Lung (tissue), 12 donors: ENCODE results near the gene SLC6A18. TPM values are rescaled to one million over a fixed set of nuclear protein-coding genes. Genes with fewer than 3 reads are reported as not detected.
A peak's percentile ranks its signal among the peaks of the same experiment; 100 is the strongest.

ENCODE experiments used
- ATAC-seq: fragments of 200-7000 bp; cut with Tn5 transposase; one replicate; pipeline ENCODE4 v1.9.1; 2020; ENCODE audit warnings: moderate number of reproducible peaks; ENCODE audit not compliant: insufficient read depth, low FRiP score
- DNase-seq, 3 donors: peaks; one replicate each; pipeline ENCODE4 v3.0.0-alpha.2; 2013 to 2017
- H3K27ac ChIP-seq, 2 donors: one replicate each; pipeline ENCODE4 v1.5.1; 2013; ENCODE audit warnings: mild to moderate bottlenecking in 2 of 2, moderate library complexity in 2 of 2, control low read depth in 1 of 2, inconsistent platforms in 1 of 2, low read depth in 1 of 2, low read length in 1 of 2
- H3K27me3 ChIP-seq, 3 donors: one replicate each; pipeline ENCODE4 v1.5.1; 2013; ENCODE audit warnings: low read length in 2 of 3; ENCODE audit not compliant: control insufficient read depth in 3 of 3, insufficient read depth in 3 of 3
- H3K36me3 ChIP-seq, 4 donors: one replicate each; pipeline ENCODE4 v1.5.1; 2013; ENCODE audit warnings: low read length in 4 of 4, mild to moderate bottlenecking in 1 of 4, moderate library complexity in 1 of 4; ENCODE audit not compliant: control insufficient read depth in 4 of 4, insufficient read depth in 4 of 4
- H3K4me1 ChIP-seq, 5 donors: one replicate each; pipeline ENCODE4 v1.5.1; 2013; ENCODE audit warnings: low read length in 5 of 5, mild to moderate bottlenecking in 2 of 5, moderate library complexity in 1 of 5; ENCODE audit not compliant: control insufficient read depth in 5 of 5, insufficient read depth in 5 of 5
- H3K4me3 ChIP-seq: one replicate; pipeline ENCODE4 v1.5.1; 2013; ENCODE audit warnings: mild to moderate bottlenecking, control low read depth, moderate library complexity
- H3K9ac ChIP-seq, 2 donors: one replicate each; pipeline ENCODE4 v1.5.1; 2013; ENCODE audit warnings: low read length in 2 of 2, control low read depth in 1 of 2; ENCODE audit not compliant: insufficient read depth in 1 of 2
- H3K9me3 ChIP-seq, 4 donors: one replicate each; pipeline ENCODE4 v1.5.1; 2013; ENCODE audit warnings: low read length in 3 of 4, mild to moderate bottlenecking in 1 of 4, moderate library complexity in 1 of 4; ENCODE audit not compliant: control insufficient read depth in 4 of 4, insufficient read depth in 3 of 4
- CTCF ChIP-seq: IDR thresholded peaks from 2 replicates; pipeline ENCODE4 v1.5.1; 2012; ENCODE audit warnings: mild to moderate bottlenecking; ENCODE audit errors: control extremely low read depth, extremely low read depth
- WGBS, 2 donors: extraction: QIAGEN DNeasy Blood & Tissue Kit; methylation state at CpG; one replicate each; pipeline ENCODE4 v1.1.7; 2013; 5-methylcytosine and 5-hydroxymethylcytosine counted together
- polyA plus RNA-seq, 2 donors: library from polyadenylated mRNA; stranded (reverse); fragments of 200-250 nt; gene quantifications; one replicate each; pipeline ENCODE4 v1.2.1, GENCODE V29; 2013
- total RNA-seq, 2 donors: library from RNA; depleted of rRNA in 1 of 2; stranded (reverse); fragments of >200 nt in 1 of 2; gene quantifications; one replicate each; pipeline ENCODE4 v1.2.1, GENCODE V29; 2014 to 2021
- donor health status: control.
- donor health status: control.
- donor health status: Bipolar disorder and iron deficiency.
- donor health status: healthy.
- donor health status: DM: yes; HTN: yes; CAD: no.

Gene SLC6A18
- total and polyA plus RNA-seq, 4 donors = not detected

- 90 to 94% methylated on average over 2 to 20 of the region's 20 CpGs for WGBS, 2 donors
- Histone ChIP-seq H3K9me3 (peaks cover 0 to under 1% (median 0%) of the 10 kb centered on the region in 4 donors), H3K36me3 (no peaks in the 10 kb centered on the region), H3K9ac (no peak overlapping the region), H3K27ac (no peak overlapping the region), H3K27me3 (no peaks in the 10 kb centered on the region), H3K4me3 (no peak overlapping the region), H3K4me1 (peaks cover 0 to 7% (median 2%) of the 10 kb centered on the region in 5 donors)
- DNase-seq (no peak), ATAC-seq (no peak)
- TF ChIP-seq CTCF = no peak
Observed at GRCh38 chr5:1180096-1180495, 45.1 kb upstream of the SLC6A18 start.

- H3K36me3 ChIP-seq = no peaks in the 10 kb centered on the region
- no peak overlapping the region for H3K4me3 ChIP-seq
- H3K4me1 ChIP-seq = peaks cover 0 to 13% (median 7%) of the 10 kb centered on the region in 5 donors
- H3K9ac ChIP-seq = no peak overlapping the region
- ATAC-seq (no peak), DNase-seq (no peak)
- H3K9me3 ChIP-seq = peaks cover 0 to 4% (median 0%) of the 10 kb centered on the region in 4 donors
- no peak overlapping the region for H3K27ac ChIP-seq
- no peaks in the 10 kb centered on the region for H3K27me3 ChIP-seq
- WGBS, 2 donors = 84 to 86% methylated on average over 18 to 20 of the region's 20 CpGs
- no peak for TF ChIP-seq CTCF
Observed at GRCh38 chr5:1180841-1181271, 44.3 kb upstream of the SLC6A18 start.

- WGBS, 2 donors = 74 to 83% methylated on average over 26 to 27 of the region's 27 CpGs
- Histone ChIP-seq H3K36me3 (no peaks in the 10 kb centered on the region), H3K4me1 (peaks cover 0 to 18% (median 8%) of the 10 kb centered on the region in 5 donors), H3K9me3 (peaks cover 0 to 4% (median 0%) of the 10 kb centered on the region in 4 donors), H3K4me3 (no peak overlapping the region), H3K27me3 (no peaks in the 10 kb centered on the region), H3K9ac (no peak overlapping the region), H3K27ac (no peak overlapping the region)
- DNase-seq (peak in 1 of 3 donors; percentile 56), ATAC-seq (no peak)
- no peak for TF ChIP-seq CTCF
Observed at GRCh38 chr5:1181451-1182359, 43.5 kb upstream of the SLC6A18 start.
